ENCODE results near the gene FDX1.
"Not testable (repeated sequence)": the region's sequence is repeated elsewhere in the genome, so short reads cannot be mapped to it uniquely, and the experiment has no call there.

The FDX1 gene, protein sequence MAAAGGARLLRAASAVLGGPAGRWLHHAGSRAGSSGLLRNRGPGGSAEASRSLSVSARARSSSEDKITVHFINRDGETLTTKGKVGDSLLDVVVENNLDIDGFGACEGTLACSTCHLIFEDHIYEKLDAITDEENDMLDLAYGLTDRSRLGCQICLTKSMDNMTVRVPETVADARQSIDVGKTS

DNA sequence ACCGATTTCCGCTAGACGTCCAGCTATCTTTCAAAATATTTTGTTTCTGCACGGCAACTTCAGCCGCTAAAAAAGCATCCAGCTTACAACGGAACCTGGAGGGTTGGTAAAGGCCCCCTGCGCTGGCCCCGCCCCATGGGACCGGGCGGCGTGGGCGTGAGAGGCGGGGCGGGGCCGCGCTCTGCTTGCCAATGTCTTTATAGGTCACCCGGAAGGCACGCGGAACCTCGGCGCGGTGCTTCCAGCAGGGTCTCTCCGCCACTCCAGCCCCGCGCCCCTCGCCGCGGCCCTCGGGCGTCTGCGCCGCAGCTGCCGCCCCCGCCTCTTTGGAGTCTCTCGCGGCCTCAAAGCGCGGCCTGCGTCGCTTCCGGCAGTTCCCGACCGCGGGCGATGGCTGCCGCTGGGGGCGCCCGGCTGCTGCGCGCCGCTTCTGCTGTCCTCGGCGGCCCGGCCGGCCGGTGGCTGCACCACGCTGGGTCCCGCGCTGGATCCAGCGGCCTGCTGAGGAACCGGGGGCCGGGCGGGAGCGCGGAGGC lies at the start of gene FDX1:
TSS of gene FDX1 (plus strand) at position 218 of the 536 bp plus-strand sequence. CDS start at position 391, 173 bp downstream.
- peak; percentile 59 to 81 (median 71) for DNase-seq

DNA sequence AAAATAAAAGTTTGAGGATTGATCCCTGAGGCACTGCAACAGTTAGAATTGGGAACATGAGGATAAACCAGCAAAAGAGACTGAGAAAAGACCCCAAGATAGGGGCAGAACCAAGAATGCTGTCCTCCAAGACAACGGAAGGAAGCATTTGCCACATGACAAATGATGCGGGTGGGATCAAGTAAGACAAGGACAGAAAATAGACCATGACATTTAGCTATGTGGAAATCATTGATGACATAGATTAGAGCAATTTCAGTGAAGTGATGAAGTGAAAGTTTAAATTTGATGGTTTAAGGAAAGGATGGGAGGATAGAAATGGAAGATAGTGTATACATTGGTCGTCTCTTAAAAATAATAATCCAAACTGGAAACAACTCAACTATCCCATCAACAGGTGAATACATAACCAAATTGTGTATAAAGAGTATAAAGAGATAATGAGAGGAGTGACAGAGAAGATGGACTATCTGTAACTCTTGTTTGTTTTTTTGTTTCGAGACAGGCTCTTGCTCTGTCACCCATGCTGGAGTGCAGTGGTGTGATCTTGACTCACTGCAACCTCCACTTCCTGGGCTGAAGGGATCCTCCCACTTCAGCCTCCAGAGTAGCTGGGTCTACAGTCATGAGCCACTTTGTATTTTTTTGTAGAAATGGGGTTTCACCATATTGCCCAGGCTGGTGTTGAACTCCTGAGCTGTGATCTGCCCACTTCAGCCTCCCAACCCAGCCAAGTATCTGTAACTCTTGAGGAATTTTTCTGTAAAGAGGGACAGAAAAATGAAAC lies 48.7 kb upstream of the FDX1 start:
- no peak for DNase-seq

GRCh38 chr11:110388231-110388630 lies 41.5 kb upstream of the FDX1 start:
- DNase-seq, result not testable (repeated sequence)

DNA sequence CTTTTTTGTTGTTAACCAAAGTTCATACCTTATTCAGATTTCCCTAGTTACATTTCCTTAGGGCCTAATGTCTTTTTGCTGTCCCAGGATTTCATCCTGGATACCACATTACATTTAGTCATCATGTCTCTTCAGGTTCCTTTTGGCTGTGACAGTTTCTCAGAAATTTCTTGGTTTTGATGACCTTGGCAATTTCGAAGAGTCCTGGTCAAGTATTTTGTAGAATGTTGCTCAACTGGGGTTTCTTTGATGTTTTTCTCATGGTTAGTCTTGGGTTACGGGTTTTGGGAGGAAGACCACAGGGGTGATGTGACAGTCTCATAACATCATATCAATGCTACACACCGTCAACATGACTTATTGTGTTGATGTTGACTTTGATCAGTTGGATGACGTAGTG lies 39.8 kb upstream of the FDX1 start:
- DNase-seq, result no peak

- no peak for DNase-seq
Measured at GRCh38 chr11:110392056-110392455, 37.7 kb upstream of the FDX1 start.

DNA sequence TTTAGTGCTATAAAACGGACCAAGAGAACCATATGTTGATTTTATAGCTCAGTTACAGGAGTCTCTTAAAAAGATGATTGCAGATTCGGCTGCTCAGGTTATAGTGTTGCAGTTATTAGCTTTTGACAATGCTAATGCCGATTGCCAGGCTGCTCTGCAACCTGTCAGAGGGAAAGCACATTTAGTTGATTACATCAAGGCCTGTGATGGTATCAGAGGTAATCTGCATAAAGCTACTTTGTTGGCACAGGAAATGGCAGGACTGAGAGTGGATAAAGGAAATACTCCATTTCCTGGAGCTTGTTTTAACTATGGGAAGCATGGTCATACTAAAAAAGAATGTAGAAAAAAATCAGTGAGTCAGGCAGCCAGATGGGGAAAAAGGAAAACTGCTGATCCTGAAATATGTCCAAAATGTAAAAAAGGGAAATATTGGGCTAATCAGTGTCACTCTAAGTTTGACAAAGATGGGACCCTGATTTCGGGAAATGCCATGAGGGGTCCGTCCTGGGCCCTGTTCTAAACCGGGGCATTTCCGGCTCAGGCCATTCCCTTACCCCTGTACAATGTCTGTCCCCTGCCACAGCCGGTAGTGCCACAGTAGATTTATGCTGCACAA lies 32.0 kb upstream of the FDX1 start:
- DNase-seq, result not testable (repeated sequence)

GRCh38 chr11:110403585-110403984 lies 26.2 kb upstream of the FDX1 start:
- DNase-seq, result not testable (repeated sequence)

GRCh38 chr11:110405636-110406035 lies 24.1 kb upstream of the FDX1 start:
- DNase-seq, result not testable (repeated sequence)

DNA sequence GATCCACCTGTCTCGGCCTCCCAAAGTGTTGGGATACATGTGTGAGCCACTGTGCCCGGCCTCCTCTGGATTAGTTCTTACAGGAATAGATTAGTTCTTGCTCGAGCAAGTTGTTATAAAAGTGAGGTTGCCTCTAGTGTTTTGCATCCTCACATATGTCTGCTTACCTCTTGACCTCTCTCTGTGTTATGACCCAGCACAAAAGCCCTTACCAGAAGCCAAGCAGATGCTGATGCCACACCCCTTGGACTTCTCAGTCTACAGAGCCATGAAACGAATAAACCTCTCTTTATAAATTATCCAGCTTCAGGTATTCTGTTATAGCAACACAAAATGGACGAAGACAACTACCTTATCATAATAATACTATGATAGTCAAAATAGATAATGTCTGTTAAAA lies 22.4 kb upstream of the FDX1 start:
- no peak for DNase-seq

- no peak for DNase-seq
Measured at GRCh38 chr11:110409174-110409573, 20.6 kb upstream of the FDX1 start.

- no peak for DNase-seq
Measured at GRCh38 chr11:110410651-110411050, 19.1 kb upstream of the FDX1 start.

GRCh38 chr11:110415081-110415480 lies 14.7 kb upstream of the FDX1 start:
- DNase-seq, result no peak

GRCh38 chr11:110421658-110422057 lies 8.1 kb upstream of the FDX1 start:
- not testable (repeated sequence) for DNase-seq

DNA sequence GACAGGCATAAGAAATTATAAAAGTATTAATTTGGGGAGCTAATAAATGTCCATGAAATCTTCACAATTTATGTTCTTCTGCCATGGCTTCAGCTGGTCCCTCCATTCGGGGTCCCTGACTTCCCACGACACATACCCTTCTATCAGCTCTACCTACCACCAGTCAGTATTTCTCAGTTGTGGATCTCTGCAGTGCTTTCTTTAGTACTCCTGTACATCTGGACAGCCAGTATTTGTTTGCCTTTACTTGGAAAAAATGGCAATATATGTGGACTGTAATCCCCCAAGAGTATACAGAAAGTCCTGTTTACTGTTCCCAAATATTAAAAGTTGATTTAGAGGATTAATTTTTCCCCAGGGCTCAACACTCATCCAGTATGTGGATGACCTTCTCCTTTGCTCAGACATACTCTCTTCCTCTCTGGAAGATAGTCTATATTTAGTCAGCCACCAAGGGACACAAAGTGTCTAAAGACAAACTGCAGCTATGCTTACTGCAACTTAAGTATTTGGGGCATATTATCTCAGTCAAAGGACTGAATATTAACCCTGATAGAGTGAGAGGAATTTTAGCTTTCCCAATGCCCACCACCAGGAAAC lies 7.3 kb upstream of the FDX1 start:
- no peak for DNase-seq

DNA sequence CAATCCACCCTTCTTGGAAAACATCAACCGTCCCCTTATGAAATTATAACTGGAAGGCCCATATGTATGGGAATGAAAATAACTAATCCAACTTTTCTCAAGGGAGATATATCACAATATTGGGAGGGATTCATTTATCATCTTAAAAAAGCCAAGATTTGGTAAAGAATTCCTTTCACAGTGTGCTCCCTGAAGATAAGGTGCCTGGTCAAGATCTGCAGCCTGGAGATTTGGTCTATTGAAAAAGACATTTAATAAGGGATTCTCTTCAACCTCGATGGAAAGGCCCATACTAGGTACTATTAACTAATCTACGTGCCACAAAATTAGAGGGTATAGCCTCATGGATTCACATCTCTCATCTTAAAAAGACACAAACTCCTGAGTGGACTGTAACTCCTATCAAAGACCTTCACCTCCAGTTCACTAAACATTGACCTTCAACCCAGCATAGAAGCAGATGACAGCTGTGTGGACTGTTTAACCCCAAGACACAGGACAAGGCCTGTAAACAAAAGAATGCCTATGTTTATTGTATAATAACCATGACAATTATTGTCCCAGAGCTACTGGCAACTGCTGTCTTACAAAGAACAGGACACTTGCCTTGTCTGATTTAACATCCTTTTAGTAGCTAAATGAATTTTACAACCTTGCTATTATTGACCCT lies 4.8 kb upstream of the FDX1 start:
- no peak for DNase-seq

DNA sequence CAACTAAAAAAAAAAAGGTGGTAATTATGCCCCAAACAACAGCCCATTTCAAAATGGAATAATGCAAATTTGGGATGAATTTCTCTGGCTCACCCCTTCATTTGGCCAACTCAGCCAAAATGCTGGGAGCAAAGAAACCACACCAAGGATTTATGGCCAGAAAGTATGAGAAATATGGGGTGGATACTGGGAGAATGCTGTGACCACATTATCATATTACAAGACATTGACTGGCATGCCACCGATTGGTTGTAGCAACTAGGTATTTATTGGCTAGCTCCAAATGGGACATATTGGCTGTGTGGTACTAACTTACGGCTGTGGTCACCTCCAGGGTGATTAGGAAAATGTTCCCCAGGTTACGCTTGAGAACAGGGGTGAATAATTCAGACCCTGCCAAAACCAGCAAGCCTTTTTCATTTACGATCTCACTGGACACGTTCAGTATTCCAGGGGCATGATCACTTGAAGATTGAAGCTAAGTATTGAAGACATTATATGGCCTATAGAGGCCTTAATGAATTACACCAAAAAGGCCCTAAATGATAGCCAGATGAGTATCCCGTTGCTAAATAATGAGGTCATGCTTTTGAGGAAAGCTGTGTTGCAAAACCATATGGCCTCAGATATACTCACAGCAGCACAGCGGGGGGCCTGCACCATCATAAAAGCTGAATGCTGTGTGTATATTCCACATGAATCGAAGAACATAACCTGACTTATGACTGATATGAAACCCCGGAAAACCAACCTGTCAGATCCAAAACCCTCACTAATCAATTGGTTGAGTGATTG lies 3.8 kb upstream of the FDX1 start:
- no peak for DNase-seq

DNA sequence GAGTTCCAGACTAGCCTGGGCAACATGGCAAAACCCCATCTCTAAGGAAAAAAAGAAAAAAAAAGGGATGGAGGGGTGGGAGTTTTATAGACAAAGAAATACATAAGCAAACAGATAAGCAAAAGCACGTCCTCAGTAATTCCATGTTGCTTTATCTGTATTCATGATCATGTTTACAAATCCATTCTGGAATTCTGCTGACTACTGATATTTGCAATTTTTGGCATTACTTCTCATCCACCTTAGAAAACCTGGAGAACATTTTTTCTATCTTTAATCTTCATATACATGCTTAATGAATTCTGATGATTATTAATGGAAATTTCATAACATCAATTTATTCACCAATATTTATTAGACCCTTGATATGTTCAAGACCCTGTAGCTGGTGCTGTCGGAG lies 1.7 kb upstream of the FDX1 start:
- DNase-seq, result no peak

- DNase-seq, result no peak
Measured at GRCh38 chr11:110428956-110429730, 605 bp upstream of the FDX1 start.

DNA sequence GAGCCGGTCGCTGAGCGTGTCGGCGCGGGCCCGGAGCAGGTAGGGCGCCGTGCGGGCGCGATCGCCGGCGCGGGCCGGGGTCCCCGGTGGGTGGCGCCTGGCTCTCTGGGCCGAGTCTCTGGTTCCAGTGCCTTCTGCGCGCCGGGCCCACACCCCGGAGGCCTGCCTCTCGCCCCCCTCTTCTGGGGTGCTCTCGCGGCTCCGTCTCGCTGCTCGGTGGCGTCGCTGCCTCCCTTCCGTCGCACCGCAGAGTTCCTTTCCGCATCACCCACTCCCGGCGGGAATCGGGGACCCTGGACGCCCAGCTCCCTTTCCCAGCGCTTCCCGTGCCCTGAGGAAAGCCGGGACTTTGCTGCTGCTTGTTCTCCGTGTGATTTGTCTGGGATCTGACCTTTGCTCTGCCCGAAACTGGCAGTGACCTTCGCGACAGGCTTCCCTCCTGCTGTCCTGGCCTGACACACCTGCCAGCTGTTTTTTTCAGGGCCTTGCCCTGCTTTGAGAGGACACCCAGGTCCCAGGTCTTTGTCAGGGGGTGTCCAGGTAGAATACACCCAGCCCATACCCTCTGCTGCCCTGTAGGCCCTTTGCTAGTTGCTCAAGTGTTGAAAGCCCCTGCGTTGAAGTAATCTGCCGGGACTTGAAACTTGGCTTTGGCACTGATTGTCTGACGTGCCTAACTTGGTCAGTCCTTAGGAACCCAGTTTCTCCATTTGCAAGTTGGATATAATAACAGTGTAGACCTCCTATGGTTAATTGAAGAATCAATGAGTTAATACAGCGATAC lies 711 bp downstream of the FDX1 start:
- peak in 3 of 4 experiments; percentile 30 to 52 (median 38) for DNase-seq

- no peak for DNase-seq
Measured at GRCh38 chr11:110431051-110431672, 1.4 kb downstream of the FDX1 start.

All from activated naive CD4-positive, alpha-beta T cell (primary cell).